WERI-Rb-1 (cell line): ENCODE results near the gene SEMA3A.

Source experiments
- DNase-seq: peaks from one replicate; pipeline ENCODE4 v3.0.0-alpha.2; 2020
- H3K27ac ChIP-seq: fragments of 250-450 bp; sonication (Bioruptor Pico); 2 replicates; pipeline ENCODE4 v1.5.1; 2020; ENCODE audit warnings: mild to moderate bottlenecking, moderate library complexity
- H3K27me3 ChIP-seq: fragments of 250-450 bp; sonication (Bioruptor Pico); 2 replicates; pipeline ENCODE4 v1.5.1; 2021; ENCODE audit warnings: mild to moderate bottlenecking, low read depth, moderate library complexity; ENCODE audit not compliant: insufficient read depth, severe bottlenecking
- H3K36me3 ChIP-seq: fragments of 250-450 bp; sonication (Bioruptor Pico); 2 replicates; pipeline ENCODE4 v1.5.1; 2020; ENCODE audit warnings: mild to moderate bottlenecking, moderate library complexity
- H3K4me3 ChIP-seq: 2 replicates; pipeline ENCODE4 v1.5.1; 2011; ENCODE audit warnings: low read depth, mild to moderate bottlenecking, control low read depth, low read length
- H3K9me3 ChIP-seq: fragments of 250-450 bp; sonication (Bioruptor Pico); 2 replicates; pipeline ENCODE4 v1.5.1; 2021; ENCODE audit warnings: mild to moderate bottlenecking, moderate library complexity; ENCODE audit not compliant: severe bottlenecking
- CTCF ChIP-seq: IDR thresholded peaks from 2 replicates; pipeline ENCODE4 v1.5.1; 2011; ENCODE audit warnings: low read depth, mild to moderate bottlenecking, control low read depth, inconsistent platforms, low read length

SEMA3A gene

GRCh38 chr7:84195295-84196060 is 889 bp upstream of the SEMA3A start:
- H3K36me3 ChIP-seq = no peaks in the 10 kb centered on the region
- no peak for DNase-seq
- H3K9me3 ChIP-seq = no peaks in the 10 kb centered on the region
- peak overlapping the region; percentile 43; the same call in 1 of the 2 replicates for H3K27ac ChIP-seq
- no peak for TF ChIP-seq CTCF
- peak overlapping the region; percentile 79 for H3K4me3 ChIP-seq
- H3K27me3 ChIP-seq = no peaks in the 10 kb centered on the region

GRCh38 chr7:84193747-84194146 is 842 bp downstream of the SEMA3A start:
- H3K4me3 ChIP-seq = peak overlapping the region; percentile 79
- no peaks in the 10 kb centered on the region for H3K27me3 ChIP-seq
- TF ChIP-seq CTCF = no peak
- no peak overlapping the region for H3K27ac ChIP-seq
- H3K36me3 ChIP-seq = no peaks in the 10 kb centered on the region
- DNase-seq = no peak
- no peaks in the 10 kb centered on the region for H3K9me3 ChIP-seq

DNA sequence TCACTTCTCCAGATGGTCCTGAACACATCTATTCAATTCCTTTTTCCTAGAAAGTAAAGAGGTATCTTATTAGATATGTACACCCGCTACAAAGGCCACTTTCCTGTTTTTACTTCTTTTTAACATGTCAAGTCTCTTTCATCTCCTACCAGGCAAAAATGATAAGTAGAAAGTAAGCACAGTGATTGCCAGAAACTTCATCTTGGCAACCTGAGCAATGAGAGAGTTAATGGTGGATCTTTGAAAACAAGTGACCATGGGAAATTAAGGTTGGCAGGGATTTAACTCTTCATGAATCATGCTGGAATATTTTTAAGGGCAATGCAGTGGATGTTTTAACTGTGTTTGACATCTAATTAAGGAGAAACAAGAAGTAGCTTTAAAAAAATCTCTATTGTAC is 2.7 kb downstream of the SEMA3A start:
- DNase-seq = no peak
- no peak for TF ChIP-seq CTCF
- H3K27ac ChIP-seq = no peak overlapping the region
- H3K36me3 ChIP-seq = no peaks in the 10 kb centered on the region
- no peak overlapping the region for H3K4me3 ChIP-seq
- no peaks in the 10 kb centered on the region for H3K9me3 ChIP-seq
- H3K27me3 ChIP-seq = no peaks in the 10 kb centered on the region

- TF ChIP-seq CTCF = no peak
- Histone ChIP-seq H3K4me3 (no peak overlapping the region), H3K36me3 (no peaks in the 10 kb centered on the region), H3K27ac (no peak overlapping the region), H3K27me3 (no peaks in the 10 kb centered on the region), H3K9me3 (no peaks in the 10 kb centered on the region)
- DNase-seq = no peak
Observed at GRCh38 chr7:84191261-84191660, 3.3 kb downstream of the SEMA3A start.

DNA sequence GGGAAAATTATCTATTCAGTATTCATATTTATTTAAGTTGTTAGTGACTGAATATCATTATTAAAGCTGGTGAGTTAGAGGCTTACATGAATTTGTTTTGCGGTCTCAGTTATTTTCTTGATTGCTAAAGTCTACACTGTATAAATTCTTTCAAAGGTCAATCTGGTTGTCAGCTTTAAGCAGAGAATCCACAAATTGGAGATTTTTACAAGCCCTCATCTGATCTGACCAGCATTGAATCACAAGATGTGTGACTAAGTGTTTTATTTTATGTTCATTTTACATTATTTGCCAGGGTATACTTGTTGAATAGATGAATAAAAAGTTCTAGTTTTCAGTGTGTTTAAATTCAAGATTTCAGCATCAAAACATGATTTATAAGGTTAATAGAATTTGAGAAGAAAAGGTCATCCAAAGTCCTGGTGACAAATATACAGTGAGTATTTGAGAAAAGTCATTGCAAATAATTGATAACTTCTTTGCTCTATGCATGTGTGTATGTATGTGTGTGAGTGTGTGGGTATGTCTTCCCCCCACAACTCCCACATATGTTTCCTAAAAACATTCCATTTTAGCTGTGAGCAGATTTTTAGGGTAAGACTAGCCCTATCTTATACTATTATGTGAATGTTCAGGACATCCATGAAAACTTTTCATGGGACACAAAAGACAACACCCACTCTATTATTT is 4.4 kb downstream of the SEMA3A start:
- Histone ChIP-seq H3K9me3 (no peaks in the 10 kb centered on the region), H3K27me3 (no peaks in the 10 kb centered on the region), H3K36me3 (no peaks in the 10 kb centered on the region), H3K4me3 (no peak overlapping the region), H3K27ac (no peak overlapping the region)
- no peak for TF ChIP-seq CTCF
- no peak for DNase-seq
